Liver (tissue), 3 donors: ENCODE data around the gene COPS4.

Source experiments
- ATF3 ChIP-seq: IDR thresholded peaks from 2 replicates; pipeline ENCODE4 v1.6.1; 2016; ENCODE audit warnings: antibody characterized with exemption
- CTCF ChIP-seq: fragments of 150-350 bp; IDR thresholded peaks from 2 replicates; pipeline ENCODE4 v1.5.1; 2017; ENCODE audit warnings: improper control_type of control experiment, low read depth, low read length; ENCODE audit not compliant: missing input control
- FOXA1 ChIP-seq: IDR thresholded peaks from 2 replicates; pipeline ENCODE4 v1.6.1; 2016; ENCODE audit warnings: antibody characterized with exemption
- GABPA ChIP-seq, 2 donors: IDR thresholded peaks in 1 of 2; conservative IDR thresholded peaks in 1 of 2; 2 replicates each; pipeline ENCODE4 v1.6.1; 2016; ENCODE audit warnings: antibody characterized with exemption in 2 of 2, mild to moderate bottlenecking in 1 of 2, moderate library complexity in 1 of 2
- JUND ChIP-seq, 2 donors: IDR thresholded peaks; 2 replicates each; pipeline ENCODE4 v1.6.1; 2016; ENCODE audit warnings: antibody characterized with exemption in 2 of 2
- MAX ChIP-seq: IDR thresholded peaks from 2 replicates; pipeline ENCODE4 v1.6.1; 2016; ENCODE audit warnings: antibody characterized with exemption
- NR2F2 ChIP-seq: IDR thresholded peaks from 2 replicates; pipeline ENCODE4 v1.6.1; 2016; ENCODE audit warnings: antibody characterized with exemption
- RAD21 ChIP-seq, 2 donors: IDR thresholded peaks; 2 replicates each; pipeline ENCODE4 v1.6.1; 2016; ENCODE audit warnings: antibody characterized with exemption in 2 of 2, mild to moderate bottlenecking in 2 of 2
- REST ChIP-seq: IDR thresholded peaks from 2 replicates; pipeline ENCODE4 v1.6.1; 2016; ENCODE audit warnings: antibody characterized with exemption, mild to moderate bottlenecking
- SP1 ChIP-seq: IDR thresholded peaks from 2 replicates; pipeline ENCODE4 v1.6.1; 2018; ENCODE audit warnings: antibody characterized with exemption, mild to moderate bottlenecking
- TAF1 ChIP-seq: conservative IDR thresholded peaks from 2 replicates; pipeline ENCODE4 v1.6.1; 2016; ENCODE audit warnings: antibody characterized with exemption, mild to moderate bottlenecking
- YY1 ChIP-seq: IDR thresholded peaks from 2 replicates; pipeline ENCODE4 v1.6.1; 2016; ENCODE audit warnings: antibody characterized with exemption, mild to moderate bottlenecking
- ZBTB33 ChIP-seq: IDR thresholded peaks from 2 replicates; pipeline ENCODE4 v1.6.1; 2016; ENCODE audit warnings: antibody characterized with exemption
- donor health status: healthy.
- donor health status: healthy.

GRCh38 chr4:82998898-82999297 lies 36.1 kb upstream of the COPS4 start:
- TF ChIP-seq CTCF (no peak), SP1 (no peak), YY1 (no peak), MAX (no peak), RAD21 (IDR thresholded peaks at IDR 0.05) (no peak), TAF1 (no peak), GABPA (IDR thresholded peaks at IDR 0.05 in 1 of 2, conservative IDR thresholded peaks at IDR 0.05 in 1 of 2) (no peak), JUND (IDR thresholded peaks at IDR 0.05) (no peak), REST (no peak), ZBTB33 (no peak), ATF3 (no peak), FOXA1 (no peak), NR2F2 (no peak)
